BJ (cell line): ENCODE results near the gene MARK1. TPM values are rescaled to one million over a fixed set of nuclear protein-coding genes. Genes with fewer than 3 reads are reported as not detected.

ENCODE experiments used
- CTCF ChIA-PET: fragments of 350-600 bp; formaldehyde crosslinking; extraction: SDS; loops from one replicate; lab custom pipeline; 2021; ENCODE audit warnings: antibody characterized with exemption, inconsistent platforms; lab: Yijun Ruan, JAX
- POLR2A ChIA-PET: fragments of 300-600 bp; sonication (Branson Sonifier 250); formaldehyde crosslinking; extraction: SDS; loops from one replicate; lab custom pipeline; 2021; ENCODE audit warnings: antibody characterized with exemption; lab: Charles Lee
- DNase-seq: peaks from one replicate; pipeline ENCODE4 v3.0.0-alpha.2; 2011; ENCODE audit warnings: low read depth
- H3K27me3 ChIP-seq: 2 replicates; pipeline ENCODE4 v1.6.0; 2011; ENCODE audit warnings: low read length; ENCODE audit not compliant: control insufficient read depth, insufficient read depth
- H3K36me3 ChIP-seq: 2 replicates; pipeline ENCODE4 v1.5.1; 2011; ENCODE audit warnings: low read length; ENCODE audit not compliant: control insufficient read depth, insufficient read depth
- H3K4me3 ChIP-seq: 2 replicates; pipeline ENCODE4 v1.5.1; 2011; ENCODE audit warnings: low read depth, mild to moderate bottlenecking, control low read depth, low read length
- polyA plus RNA-seq: library from polyadenylated mRNA; depleted of rRNA; stranded (reverse); fragments of >200 nt; gene quantifications from 2 replicates; pipeline ENCODE4 v1.2.3, GENCODE V29; 2011
- TF ChIP-seq, protein P1 (sequence below): IDR thresholded peaks from 2 replicates; pipeline ENCODE4 v1.5.1; 2011; ENCODE audit warnings: low read depth, mild to moderate bottlenecking, control low read depth, inconsistent platforms, low read length, moderate library complexity; ENCODE audit not compliant: insufficient read depth

Gene MARK1
- polyA plus RNA-seq, 1 experiment: 0.97 TPM

DNA sequence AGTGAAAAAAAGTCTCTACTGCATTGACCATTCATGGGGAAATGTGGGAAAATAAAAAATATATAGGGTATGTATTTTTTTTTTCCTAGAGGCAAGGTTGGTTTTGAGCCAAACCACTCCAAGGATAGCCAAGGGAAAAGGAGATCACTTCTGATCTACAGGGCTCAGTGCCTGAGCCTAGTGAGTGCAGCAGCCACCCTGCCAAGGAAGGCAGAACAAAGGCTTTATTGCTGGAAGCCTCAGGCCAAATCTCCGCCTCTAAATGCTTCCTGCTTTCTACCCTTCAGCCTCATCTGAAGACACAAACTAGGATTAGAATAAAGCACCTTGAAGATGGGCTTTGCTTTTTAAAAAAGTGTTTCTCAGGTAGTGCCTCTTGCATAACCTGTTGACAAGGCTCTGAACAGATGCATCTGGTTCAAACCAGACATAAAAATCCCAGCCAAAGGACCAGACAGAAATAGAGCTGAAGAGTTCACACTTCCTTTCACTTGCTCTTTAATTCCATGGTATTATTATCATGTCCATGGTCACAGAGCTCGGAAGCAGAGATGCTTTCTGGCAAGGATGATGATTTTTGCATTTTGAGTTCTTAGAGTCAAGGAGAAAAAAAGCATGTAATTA, 172.7 kb downstream of the MARK1 start:
- no peaks in the 10 kb centered on the region; the same call in 1 of the 2 replicates for H3K27me3 ChIP-seq
- H3K36me3 ChIP-seq: no peaks in the 10 kb centered on the region
- POLR2A ChIA-PET: no interaction called here
- TF ChIP-seq, protein P1, sequence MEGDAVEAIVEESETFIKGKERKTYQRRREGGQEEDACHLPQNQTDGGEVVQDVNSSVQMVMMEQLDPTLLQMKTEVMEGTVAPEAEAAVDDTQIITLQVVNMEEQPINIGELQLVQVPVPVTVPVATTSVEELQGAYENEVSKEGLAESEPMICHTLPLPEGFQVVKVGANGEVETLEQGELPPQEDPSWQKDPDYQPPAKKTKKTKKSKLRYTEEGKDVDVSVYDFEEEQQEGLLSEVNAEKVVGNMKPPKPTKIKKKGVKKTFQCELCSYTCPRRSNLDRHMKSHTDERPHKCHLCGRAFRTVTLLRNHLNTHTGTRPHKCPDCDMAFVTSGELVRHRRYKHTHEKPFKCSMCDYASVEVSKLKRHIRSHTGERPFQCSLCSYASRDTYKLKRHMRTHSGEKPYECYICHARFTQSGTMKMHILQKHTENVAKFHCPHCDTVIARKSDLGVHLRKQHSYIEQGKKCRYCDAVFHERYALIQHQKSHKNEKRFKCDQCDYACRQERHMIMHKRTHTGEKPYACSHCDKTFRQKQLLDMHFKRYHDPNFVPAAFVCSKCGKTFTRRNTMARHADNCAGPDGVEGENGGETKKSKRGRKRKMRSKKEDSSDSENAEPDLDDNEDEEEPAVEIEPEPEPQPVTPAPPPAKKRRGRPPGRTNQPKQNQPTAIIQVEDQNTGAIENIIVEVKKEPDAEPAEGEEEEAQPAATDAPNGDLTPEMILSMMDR: no peak
- DNase-seq: no peak
- CTCF ChIA-PET: interaction anchor here (1.0 to 1.4 kb wide), 2 partner anchors 9 to 23 kb away, joined by 3 to 4 read pairs; no protein-coding TSS in a partner anchor
- H3K4me3 ChIP-seq: no peak overlapping the region

DNA sequence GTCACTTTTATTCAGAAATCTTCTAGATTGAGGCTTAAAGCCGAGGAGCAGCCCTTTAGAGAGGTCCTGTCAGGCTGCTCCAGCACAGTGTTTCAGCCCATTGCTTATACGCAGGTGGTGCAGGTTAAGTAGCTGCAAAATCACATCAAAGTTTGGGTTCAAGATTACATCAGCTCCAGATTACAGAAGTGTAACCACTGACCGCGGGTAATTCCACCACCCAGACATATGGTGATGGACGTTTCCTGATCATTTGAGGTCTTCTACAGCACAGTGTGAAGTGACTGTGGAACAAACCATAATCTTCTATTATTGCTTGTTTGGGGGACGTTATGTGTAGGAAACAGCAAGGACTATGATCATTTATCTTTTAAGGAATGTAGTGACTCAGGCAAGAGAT, 174.0 kb downstream of the MARK1 start:
- H3K4me3 ChIP-seq: no peak overlapping the region
- POLR2A ChIA-PET: no interaction called here
- no peaks in the 10 kb centered on the region; the same call in 1 of the 2 replicates for H3K27me3 ChIP-seq
- no peaks in the 10 kb centered on the region for H3K36me3 ChIP-seq
- CTCF ChIA-PET: interaction anchor here (0.6 to 1.8 kb wide), 3 partner anchors 17 to 74 kb away, joined by 3 to 7 read pairs (median 3); no protein-coding TSS in a partner anchor
- DNase-seq: no peak
- TF ChIP-seq, protein P1: no peak

DNA sequence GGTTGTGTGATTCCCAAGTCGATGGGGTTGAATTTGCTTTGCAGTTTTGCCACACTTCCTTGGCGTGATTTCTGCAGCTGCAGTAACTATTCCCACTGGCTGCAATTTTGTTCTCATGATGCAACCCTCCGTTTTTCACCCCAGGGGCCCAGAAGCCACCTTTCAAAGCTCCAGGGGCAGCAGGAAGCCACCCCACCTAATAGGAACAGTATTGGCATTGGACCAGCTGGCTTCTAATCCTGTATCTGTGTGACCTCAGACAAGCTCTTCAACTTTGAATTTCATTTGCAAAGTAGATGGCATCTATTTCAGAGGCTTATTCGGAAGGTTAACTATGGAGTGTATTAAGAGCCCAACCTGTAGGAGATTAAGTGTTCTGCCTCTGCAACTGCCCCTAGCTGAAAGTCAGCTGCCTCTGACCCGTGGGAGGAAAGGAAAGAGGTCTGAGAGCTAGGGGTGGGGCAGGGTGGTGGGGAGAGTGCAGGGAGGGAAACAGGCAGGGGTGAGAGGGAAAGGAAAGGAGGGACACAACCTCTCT, 174.9 kb downstream of the MARK1 start:
- H3K36me3 ChIP-seq: no peaks in the 10 kb centered on the region
- ChIA-PET CTCF (interaction anchor here (1.8 kb wide), 1 partner anchor 73 kb away, joined by 7 read pairs; no protein-coding TSS in a partner anchor), POLR2A (no interaction called here)
- no peak overlapping the region for H3K4me3 ChIP-seq
- no peaks in the 10 kb centered on the region; the same call in 1 of the 2 replicates for H3K27me3 ChIP-seq
- TF ChIP-seq, protein P1: no peak
- DNase-seq: no peak

DNA sequence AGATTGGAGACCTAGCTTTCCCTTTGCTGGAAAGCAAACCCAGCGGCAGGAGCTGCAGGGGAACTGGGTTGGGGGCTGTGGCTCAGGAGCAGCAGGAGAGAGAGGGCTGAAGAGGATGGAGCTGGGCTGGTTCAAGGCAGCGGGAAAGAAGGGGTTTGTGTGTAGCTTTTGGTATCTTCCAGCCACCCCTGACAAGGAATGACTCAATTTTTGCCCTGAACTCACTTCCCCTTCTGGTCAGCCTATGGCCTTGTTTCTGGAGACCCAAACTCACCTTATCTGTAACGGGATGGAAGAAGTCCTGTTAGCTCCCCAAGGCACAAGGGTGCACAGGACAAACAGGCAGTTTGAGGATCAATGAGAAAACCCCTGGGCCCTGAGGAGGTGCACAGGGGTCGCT, 175.4 kb downstream of the MARK1 start:
- TF ChIP-seq, protein P1: no peak
- CTCF ChIA-PET: interaction anchor here (0.6 to 1.8 kb wide), 3 partner anchors 14 to 360 kb away, joined by 3 to 7 read pairs (median 4); no protein-coding TSS in a partner anchor

DNA sequence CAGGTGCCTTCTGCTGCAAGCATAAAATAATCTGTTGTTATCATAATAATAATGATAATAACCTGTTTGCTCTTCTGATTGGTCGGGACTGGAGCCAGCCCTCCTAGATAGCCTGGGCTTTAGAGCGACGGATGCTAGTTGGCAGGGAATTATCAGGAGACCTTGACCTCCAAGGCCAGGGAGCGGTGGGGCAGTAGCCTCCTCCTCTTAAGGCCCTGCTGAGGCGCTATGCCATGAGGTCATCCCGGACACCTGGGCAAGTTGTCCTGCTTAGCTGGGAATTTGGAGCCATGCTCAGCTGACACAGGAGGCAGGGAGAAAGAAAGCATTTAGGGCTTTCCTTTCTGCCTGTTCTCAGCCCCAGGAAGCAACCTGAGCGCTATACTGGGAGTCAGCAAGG, 177.8 kb downstream of the MARK1 start:
- TF ChIP-seq, protein P1: no peak
- no peaks in the 10 kb centered on the region for H3K36me3 ChIP-seq
- H3K27me3 ChIP-seq: no peaks in the 10 kb centered on the region
- CTCF ChIA-PET: interaction anchor here (1.3 kb wide), 1 partner anchor 16 kb away, joined by 3 read pairs; no protein-coding TSS in a partner anchor
- DNase-seq: no peak
- no peak overlapping the region for H3K4me3 ChIP-seq
- POLR2A ChIA-PET: no interaction called here

More for the DNA sequence above, 175.4 kb downstream of the MARK1 start:
- no peak for DNase-seq
- Histone ChIP-seq H3K4me3 (no peak overlapping the region), H3K36me3 (no peaks in the 10 kb centered on the region), H3K27me3 (no peaks in the 10 kb centered on the region; the same call in 1 of the 2 replicates)
- POLR2A ChIA-PET: no interaction called here
